Endometrium (tissue), 2 donors: Measurements from ENCODE around the gene KIF19.

ENCODE experiments used
- FAIRE-seq: peaks from 2 replicates; lab custom pipeline; 2012; peaks lifted over from hg19 to GRCh38; lab: Jason Lieb, UNC
- donor health status: control.
- donor health status: control.

KIF19 gene

GRCh38 chr17:74342224-74342623, 16.2 kb downstream of the KIF19 start:
- FAIRE-seq, result no peak

- FAIRE-seq, result no peak
These were observed 17.1 kb downstream of the KIF19 start for GRCh38 chr17:74343121-74343520.

GRCh38 chr17:74343526-74344284, 17.7 kb downstream of the KIF19 start:
- no peak for FAIRE-seq

- FAIRE-seq, result no peak
These were observed 18.6 kb downstream of the KIF19 start for GRCh38 chr17:74344658-74345057.

- FAIRE-seq, result no peak
These were observed 19.6 kb downstream of the KIF19 start for GRCh38 chr17:74345433-74346241.

- FAIRE-seq, result no peak
These were observed 21.6 kb downstream of the KIF19 start for GRCh38 chr17:74347646-74348045.

- no peak for FAIRE-seq
These were observed 23.1 kb downstream of the KIF19 start for GRCh38 chr17:74349120-74349519.

GRCh38 chr17:74350486-74350885, 24.5 kb downstream of the KIF19 start:
- FAIRE-seq, result no peak

- no peak for FAIRE-seq
These were observed 25.7 kb downstream of the KIF19 start for GRCh38 chr17:74351552-74352210.

- FAIRE-seq, result no peak
These were observed 27.5 kb downstream of the KIF19 start for GRCh38 chr17:74353446-74354060.

GRCh38 chr17:74354123-74354522, 28.1 kb downstream of the KIF19 start:
- FAIRE-seq, result no peak

- no peak for FAIRE-seq
These were observed 28.5 kb downstream of the KIF19 start for GRCh38 chr17:74354561-74354960.

- no peak for FAIRE-seq
These were observed 29.0 kb downstream of the KIF19 start for GRCh38 chr17:74355065-74355464.

GRCh38 chr17:74356646-74357465, 30.8 kb downstream of the KIF19 start:
- FAIRE-seq, result no peak

- no peak for FAIRE-seq
These were observed 31.4 kb downstream of the KIF19 start for GRCh38 chr17:74357466-74357809.

GRCh38 chr17:74358697-74359096, 32.7 kb downstream of the KIF19 start:
- FAIRE-seq, result no peak

- no peak for FAIRE-seq
These were observed 33.9 kb downstream of the KIF19 start for GRCh38 chr17:74359916-74360315.

- no peak for FAIRE-seq
These were observed 34.8 kb downstream of the KIF19 start for GRCh38 chr17:74360899-74361229.

- FAIRE-seq, result no peak
These were observed 35.4 kb downstream of the KIF19 start, which contains the start of gene BTBD17 for GRCh38 chr17:74361230-74362068. BTBD17 (minus strand) TSS chr17:74361868; CDS start chr17:74361819, 49 bp downstream.

- no peak for FAIRE-seq
These were observed 36.0 kb downstream of the KIF19 start for GRCh38 chr17:74362069-74362405.
